CD14-positive monocyte (primary cell): ENCODE measurements around the gene AGXT. TPM values are rescaled to one million over a fixed set of nuclear protein-coding genes. Genes with fewer than 3 reads are reported as not detected.

Source experiments
- DNase-seq, 3 donors: peaks; one replicate each; pipeline ENCODE4 v3.0.0-alpha.2; 2011 to 2022
- H2AFZ ChIP-seq: 2 replicates; pipeline ENCODE4 v1.6.0; 2012; ENCODE audit warnings: mild to moderate bottlenecking, low read depth, low read length, inconsistent platforms; ENCODE audit not compliant: insufficient read depth, poor library complexity, severe bottlenecking
- H3K27ac ChIP-seq, 2 donors: 1 replicate in 1 of 2; 2 replicates in 1 of 2; pipeline ENCODE4 v1.5.1; 2012 to 2013; ENCODE audit warnings: low read length in 2 of 2, control low read depth in 1 of 2, inconsistent platforms in 1 of 2, low read depth in 1 of 2, mild to moderate bottlenecking in 1 of 2
- H3K27me3 ChIP-seq, 2 donors: one replicate each; pipeline versions ENCODE4 v1.6.0 to v1.6.1; 2011 to 2013; ENCODE audit warnings: low read length in 2 of 2; ENCODE audit not compliant: control insufficient read depth in 2 of 2, insufficient read depth in 2 of 2
- H3K36me3 ChIP-seq, 2 donors: replicated peaks in 1 of 2; 1 replicate in 1 of 2; 2 replicates in 1 of 2; pipeline versions ENCODE4 v1.5.1 to v1.6.1; 2012 to 2013; ENCODE audit warnings: low read length in 2 of 2, control low read depth in 1 of 2, inconsistent platforms in 1 of 2, mild to moderate bottlenecking in 1 of 2; ENCODE audit not compliant: insufficient read depth in 2 of 2, control insufficient read depth in 1 of 2
- H3K4me1 ChIP-seq, 2 donors: 1 replicate in 1 of 2; 2 replicates in 1 of 2; pipeline versions ENCODE4 v1.5.1 to v1.6.1; 2012 to 2013; ENCODE audit warnings: low read length in 2 of 2, control low read depth in 1 of 2, inconsistent platforms in 1 of 2, mild to moderate bottlenecking in 1 of 2, moderate library complexity in 1 of 2; ENCODE audit not compliant: insufficient read depth in 2 of 2, control insufficient read depth in 1 of 2
- H3K4me2 ChIP-seq: replicated peaks from 2 replicates; pipeline ENCODE3; 2012; ENCODE audit warnings: low read length, moderate library complexity, mild to moderate bottlenecking; ENCODE audit not compliant: poor library complexity, severe bottlenecking; ENCODE audit errors: extremely low read depth
- H3K4me3 ChIP-seq, 3 experiments: fragments of 200-600 bp in 1 of 3; sonication (generic) in 1 of 3; replicated peaks in 1 of 3; 1 replicate in 2 of 3; 2 replicates in 1 of 3; pipeline ENCODE4 v1.5.1; 2011 to 2013; ENCODE audit warnings: low read length in 3 of 3, mild to moderate bottlenecking in 3 of 3, control low read depth in 2 of 3, low read depth in 2 of 3, inconsistent platforms in 1 of 3, moderate library complexity in 1 of 3
- H3K79me2 ChIP-seq: 2 replicates; pipeline ENCODE4 v1.6.0; 2012; ENCODE audit warnings: mild to moderate bottlenecking, control low read depth, inconsistent platforms, low read length, moderate library complexity; ENCODE audit not compliant: insufficient read depth
- H3K9ac ChIP-seq: 2 replicates; pipeline ENCODE4 v1.6.0; 2017; ENCODE audit warnings: low read length, mild to moderate bottlenecking; ENCODE audit not compliant: insufficient read depth, poor library complexity, severe bottlenecking
- H3K9me3 ChIP-seq, 2 donors: replicated peaks in 1 of 2; 1 replicate in 1 of 2; 2 replicates in 1 of 2; pipeline versions ENCODE4 v1.5.1 to v1.6.1; 2012 to 2013; ENCODE audit warnings: low read length in 2 of 2, control low read depth in 1 of 2; ENCODE audit not compliant: control insufficient read depth in 1 of 2, insufficient read depth in 1 of 2
- H4K20me1 ChIP-seq: 2 replicates; pipeline ENCODE4 v1.6.0; 2012; ENCODE audit warnings: mild to moderate bottlenecking, low read length, control low read depth, moderate library complexity; ENCODE audit not compliant: insufficient read depth
- H3K27ac Mint-ChIP-seq, 7 donors: one replicate each; pipeline ENCODE4 v1.8.0; 2020; ENCODE audit warnings: mild to moderate bottlenecking in 7 of 7, mixed read lengths in 7 of 7, moderate library complexity in 6 of 7, inconsistent platforms in 2 of 7
- H3K27me3 Mint-ChIP-seq, 3 donors: one replicate each; pipeline ENCODE4 v1.8.0; 2021 to 2022; ENCODE audit warnings: low read depth in 3 of 3, mild to moderate bottlenecking in 3 of 3, mixed read lengths in 3 of 3, moderate library complexity in 3 of 3, inconsistent platforms in 1 of 3
- H3K36me3 Mint-ChIP-seq, 2 donors: one replicate each; pipeline ENCODE4 v1.8.0; 2020; ENCODE audit warnings: mixed read lengths in 2 of 2, inconsistent platforms in 1 of 2, mild to moderate bottlenecking in 1 of 2
- H3K4me1 Mint-ChIP-seq: one replicate; pipeline ENCODE4 v1.8.0; 2020; ENCODE audit warnings: mild to moderate bottlenecking, mixed read lengths
- H3K4me3 Mint-ChIP-seq, 2 donors: one replicate each; pipeline ENCODE4 v1.8.0; 2020; ENCODE audit warnings: mild to moderate bottlenecking in 2 of 2, mixed read lengths in 2 of 2, moderate library complexity in 1 of 2
- H3K9me3 Mint-ChIP-seq, 7 donors: one replicate each; pipeline ENCODE4 v1.8.0; 2020 to 2022; ENCODE audit warnings: mixed read lengths in 7 of 7, mild to moderate bottlenecking in 6 of 7, moderate library complexity in 6 of 7, inconsistent platforms in 2 of 7
- CTCF ChIP-seq: fragments of 200-600 bp; IDR thresholded peaks from one replicate; pipeline ENCODE4 v1.8.0; 2022; ENCODE audit warnings: antibody characterized with exemption, mild to moderate bottlenecking
- WGBS: methylation state at CpG from one replicate; pipeline ENCODE4 v1.1.5; 2013; ENCODE audit warnings: missing lambda C conversion rate; ENCODE audit not compliant: insufficient coverage; 5-methylcytosine and 5-hydroxymethylcytosine counted together
- intact Hi-C, 2 donors: fragments of 100-400 bp; cut with micrococcal nuclease; formaldehyde crosslinking; loops; one replicate each; pipeline versions ENCODE4 v1.15.0 to v1.15.1; 2023
- polyA plus RNA-seq, 3 donors: library from polyadenylated mRNA; depleted of rRNA in 1 of 3; unstranded in 2 of 3; stranded (reverse) in 1 of 3; fragments of 300-500 nt in 2 of 3; fragments of >200 nt in 1 of 3; fragmentation: Illumina TruSeq in 2 of 3; gene quantifications; 1 replicate in 2 of 3; 2 replicates in 1 of 3; pipeline ENCODE4 v1.2.3, GENCODE V29; 2012 to 2021

AGXT gene
- polyA plus RNA-seq, 3 donors: not detected

DNA sequence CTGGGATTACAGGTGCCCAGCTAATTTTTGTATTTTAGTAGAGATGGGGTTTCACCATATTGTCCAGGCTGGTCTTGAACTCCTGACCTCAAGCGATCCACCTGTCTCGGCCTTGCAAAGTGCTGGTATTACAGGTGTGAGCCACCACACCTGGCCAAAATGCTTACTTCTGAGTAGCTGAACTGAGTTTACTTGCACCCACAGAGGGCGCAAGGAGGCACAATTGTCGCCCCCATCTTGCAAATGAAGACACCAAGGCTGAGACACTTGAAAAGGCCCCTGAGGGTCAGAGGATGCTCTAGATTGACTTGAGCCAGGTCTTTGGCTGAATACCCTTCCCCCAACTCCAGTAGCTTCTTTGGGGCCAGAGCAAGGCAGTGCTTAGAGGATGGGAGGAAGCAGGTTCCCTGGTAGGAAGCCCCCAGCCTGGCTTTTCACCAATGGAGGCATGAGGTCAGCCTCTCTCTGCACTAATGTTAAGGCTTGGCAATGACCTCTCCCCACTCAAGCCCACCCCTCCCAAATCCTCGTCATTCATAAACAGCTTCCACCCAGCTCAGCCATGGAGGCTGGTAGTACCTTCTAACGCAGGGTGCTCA, 34.1 kb upstream of the AGXT start:
- TF ChIP-seq CTCF: no peak
- H3K36me3 Mint-ChIP-seq: no peaks in the 10 kb centered on the region
- no peak overlapping the region for H3K4me2 ChIP-seq
- H3K9me3 Mint-ChIP-seq: peaks cover 0 to 3% (median 2%) of the 10 kb centered on the region in 7 donors
- H3K27me3 Mint-ChIP-seq: peaks cover 27 to 45% (median 32%) of the 10 kb centered on the region in 3 donors
- intact Hi-C loops: loop anchor here in 1 of 2 donors (10.0 kb wide), 1 partner anchor 320 kb away; no protein-coding TSS in a partner anchor
- H3K4me3 Mint-ChIP-seq: peak overlapping the region in 1 of 2 donors; percentile 32
- no peak overlapping the region for H3K27ac ChIP-seq
- no peak for DNase-seq
- peaks cover 0 to 4% of the 10 kb centered on the region in 2 donors for H3K9me3 ChIP-seq
- H3K36me3 ChIP-seq: no peaks in the 10 kb centered on the region
- H4K20me1 ChIP-seq: no peaks in the 10 kb centered on the region
- no peak overlapping the region for H2AFZ ChIP-seq
- H3K9ac ChIP-seq: no peak overlapping the region
- no peak overlapping the region for H3K4me3 ChIP-seq
- H3K4me1 Mint-ChIP-seq: peaks cover 6% of the 10 kb centered on the region
- H3K27ac Mint-ChIP-seq: no peak overlapping the region
- 90% methylated on average over 5 of the region's 6 CpGs for WGBS
- H3K4me1 ChIP-seq: peaks cover 7 to 14% of the 10 kb centered on the region in 2 donors
- peaks cover 10 to 25% of the 10 kb centered on the region in 2 donors for H3K27me3 ChIP-seq
- H3K79me2 ChIP-seq: no peaks in the 10 kb centered on the region

GRCh38 chr2:240835528-240835927, 33.1 kb upstream of the AGXT start:
- intact Hi-C loops: loop anchor here in 1 of 2 donors (10.0 kb wide), 1 partner anchor 321 kb away; no protein-coding TSS in a partner anchor
- no peak overlapping the region for H3K27ac Mint-ChIP-seq

More at GRCh38 chr2:240835528-240835927, 33.1 kb upstream of the AGXT start:
- Histone ChIP-seq H2AFZ (no peak overlapping the region), H3K27ac (no peak overlapping the region), H3K79me2 (no peaks in the 10 kb centered on the region), H3K4me2 (no peak overlapping the region), H3K4me1 (peaks cover 7 to 14% of the 10 kb centered on the region in 2 donors), H3K9me3 (peaks cover 0 to 4% of the 10 kb centered on the region in 2 donors), H3K9ac (no peak overlapping the region), H4K20me1 (no peaks in the 10 kb centered on the region), H3K4me3 (no peak overlapping the region), H3K36me3 (no peaks in the 10 kb centered on the region), H3K27me3 (peaks cover 8 to 15% of the 10 kb centered on the region in 2 donors)
- Mint-ChIP-seq H3K4me3 (no peak overlapping the region), H3K36me3 (no peaks in the 10 kb centered on the region), H3K4me1 (peaks cover 6% of the 10 kb centered on the region), H3K27me3 (peaks cover 19 to 34% (median 22%) of the 10 kb centered on the region in 3 donors), H3K9me3 (peaks cover 0 to 3% (median 2%) of the 10 kb centered on the region in 7 donors)
- WGBS: 84% methylated on average over 5 of the region's 9 CpGs
- TF ChIP-seq CTCF: no peak
- DNase-seq: no peak
